AG09309 (cell line): ENCODE data around the gene CAPN8.

Source experiments
- DNase-seq: peaks from one replicate; pipeline ENCODE4 v3.0.0-alpha.2; 2010; ENCODE audit warnings: low read depth
- H3K4me3 ChIP-seq: 2 replicates; pipeline ENCODE4 v1.5.1; 2011; ENCODE audit warnings: mild to moderate bottlenecking, low read depth, low read length, moderate library complexity; ENCODE audit not compliant: control insufficient read depth
- CTCF ChIP-seq: IDR thresholded peaks from 2 replicates; pipeline ENCODE4 v1.5.1; 2011; ENCODE audit warnings: mild to moderate bottlenecking, low read depth, low read length, inconsistent platforms; ENCODE audit not compliant: insufficient read depth, control insufficient read depth; ENCODE audit errors: missing control alignments

Gene CAPN8

GRCh38 chr1:223500560-223501425 lies 164.7 kb downstream of the CAPN8 start:
- no peak overlapping the region for H3K4me3 ChIP-seq
- TF ChIP-seq CTCF = no peak
- DNase-seq = peak; percentile 78

GRCh38 chr1:223496883-223497282 lies 168.6 kb downstream of the CAPN8 start:
- TF ChIP-seq CTCF = no peak
- no peak overlapping the region for H3K4me3 ChIP-seq
- DNase-seq = no peak

- no peak for TF ChIP-seq CTCF
- no peak overlapping the region for H3K4me3 ChIP-seq
- no peak for DNase-seq
These were observed 170.4 kb downstream of the CAPN8 start for GRCh38 chr1:223494926-223495645.

GRCh38 chr1:223492044-223492443 lies 173.5 kb downstream of the CAPN8 start:
- DNase-seq = no peak
- no peak for TF ChIP-seq CTCF
- H3K4me3 ChIP-seq = no peak overlapping the region
